PC-3 (cell line): Measurements from ENCODE around the gene SLCO3A1.
A peak's percentile ranks its signal among the peaks of the same experiment; 100 is the strongest.

Experiments used
- EZH2 ChIP-seq: fragments of 300-600 bp; sonication (generic); IDR thresholded peaks from one replicate; pipeline ENCODE4 v1.6.1; 2017; ENCODE audit warnings: antibody characterized with exemption, mild to moderate bottlenecking, low read length; ENCODE audit not compliant: unreplicated experiment
- TF ChIP-seq, protein P1 (sequence below): fragments of 300-600 bp; sonication (generic); conservative IDR thresholded peaks from 2 replicates; pipeline ENCODE4 v1.5.1; 2017; ENCODE audit warnings: antibody characterized with exemption, low read depth, mild to moderate bottlenecking, low read length

GRCh38 chr15:91981821-91982800, 128.6 kb downstream of the SLCO3A1 start:
- TF ChIP-seq, protein P1, sequence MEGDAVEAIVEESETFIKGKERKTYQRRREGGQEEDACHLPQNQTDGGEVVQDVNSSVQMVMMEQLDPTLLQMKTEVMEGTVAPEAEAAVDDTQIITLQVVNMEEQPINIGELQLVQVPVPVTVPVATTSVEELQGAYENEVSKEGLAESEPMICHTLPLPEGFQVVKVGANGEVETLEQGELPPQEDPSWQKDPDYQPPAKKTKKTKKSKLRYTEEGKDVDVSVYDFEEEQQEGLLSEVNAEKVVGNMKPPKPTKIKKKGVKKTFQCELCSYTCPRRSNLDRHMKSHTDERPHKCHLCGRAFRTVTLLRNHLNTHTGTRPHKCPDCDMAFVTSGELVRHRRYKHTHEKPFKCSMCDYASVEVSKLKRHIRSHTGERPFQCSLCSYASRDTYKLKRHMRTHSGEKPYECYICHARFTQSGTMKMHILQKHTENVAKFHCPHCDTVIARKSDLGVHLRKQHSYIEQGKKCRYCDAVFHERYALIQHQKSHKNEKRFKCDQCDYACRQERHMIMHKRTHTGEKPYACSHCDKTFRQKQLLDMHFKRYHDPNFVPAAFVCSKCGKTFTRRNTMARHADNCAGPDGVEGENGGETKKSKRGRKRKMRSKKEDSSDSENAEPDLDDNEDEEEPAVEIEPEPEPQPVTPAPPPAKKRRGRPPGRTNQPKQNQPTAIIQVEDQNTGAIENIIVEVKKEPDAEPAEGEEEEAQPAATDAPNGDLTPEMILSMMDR, result peak; percentile 50
- no peak for TF ChIP-seq EZH2
